ENCODE results near the gene SLC28A1. TPM values are rescaled to one million over a fixed set of nuclear protein-coding genes. Genes with fewer than 3 reads are reported as not detected.

The SLC28A1 gene
- total and polyA plus RNA-seq, 11 donors: 0.14 to 2.9 (median 0.74) TPM; not detected in 1

DNA sequence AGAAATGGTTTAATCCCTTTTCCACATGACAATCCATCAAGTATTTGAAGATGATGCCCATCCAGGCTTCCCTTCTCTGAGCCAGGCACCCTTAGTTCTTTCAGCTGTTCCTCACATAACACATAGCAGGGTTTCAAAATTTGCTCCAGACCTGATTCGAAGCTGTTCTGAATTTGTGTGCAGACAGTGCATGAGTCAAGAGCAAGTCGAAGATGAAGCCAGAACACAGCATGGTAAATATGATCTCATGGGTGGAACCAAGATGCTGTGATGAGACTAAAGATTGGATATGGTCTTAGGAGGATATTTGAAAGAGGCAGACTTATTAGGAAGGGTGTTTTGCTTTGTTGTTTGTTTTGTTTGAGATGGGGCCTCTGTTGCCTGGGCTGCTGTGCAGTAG is 64.6 kb downstream of the SLC28A1 start:
- no peaks in the 10 kb centered on the region for H3K9me3 ChIP-seq
- no peaks in the 10 kb centered on the region for H3K36me3 ChIP-seq
- WGBS, 4 donors: 88 to 98% (median 93%) methylated on average over 2 of the region's 2 CpGs
- DNase-seq (no peak), ATAC-seq (peak in 1 of 4 donors; percentile 42)
- no peak overlapping the region for H3K4me3 ChIP-seq
- intact Hi-C loops (cut with DNase I): no loop called here
- no peaks in the 10 kb centered on the region for H3K27me3 ChIP-seq
- H3K4me1 ChIP-seq: peaks cover 0 to 30% (median 14%) of the 10 kb centered on the region in 12 donors
- TF ChIP-seq, protein P1, sequence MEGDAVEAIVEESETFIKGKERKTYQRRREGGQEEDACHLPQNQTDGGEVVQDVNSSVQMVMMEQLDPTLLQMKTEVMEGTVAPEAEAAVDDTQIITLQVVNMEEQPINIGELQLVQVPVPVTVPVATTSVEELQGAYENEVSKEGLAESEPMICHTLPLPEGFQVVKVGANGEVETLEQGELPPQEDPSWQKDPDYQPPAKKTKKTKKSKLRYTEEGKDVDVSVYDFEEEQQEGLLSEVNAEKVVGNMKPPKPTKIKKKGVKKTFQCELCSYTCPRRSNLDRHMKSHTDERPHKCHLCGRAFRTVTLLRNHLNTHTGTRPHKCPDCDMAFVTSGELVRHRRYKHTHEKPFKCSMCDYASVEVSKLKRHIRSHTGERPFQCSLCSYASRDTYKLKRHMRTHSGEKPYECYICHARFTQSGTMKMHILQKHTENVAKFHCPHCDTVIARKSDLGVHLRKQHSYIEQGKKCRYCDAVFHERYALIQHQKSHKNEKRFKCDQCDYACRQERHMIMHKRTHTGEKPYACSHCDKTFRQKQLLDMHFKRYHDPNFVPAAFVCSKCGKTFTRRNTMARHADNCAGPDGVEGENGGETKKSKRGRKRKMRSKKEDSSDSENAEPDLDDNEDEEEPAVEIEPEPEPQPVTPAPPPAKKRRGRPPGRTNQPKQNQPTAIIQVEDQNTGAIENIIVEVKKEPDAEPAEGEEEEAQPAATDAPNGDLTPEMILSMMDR (IDR thresholded peaks at IDR 0.05): no peak
- TF ChIP-seq POLR2A (IDR thresholded peaks at IDR 0.05): no peak
- H3K27ac ChIP-seq: peak overlapping the region in 4 of 12 donors; percentile 14 to 60 (median 42)

DNA sequence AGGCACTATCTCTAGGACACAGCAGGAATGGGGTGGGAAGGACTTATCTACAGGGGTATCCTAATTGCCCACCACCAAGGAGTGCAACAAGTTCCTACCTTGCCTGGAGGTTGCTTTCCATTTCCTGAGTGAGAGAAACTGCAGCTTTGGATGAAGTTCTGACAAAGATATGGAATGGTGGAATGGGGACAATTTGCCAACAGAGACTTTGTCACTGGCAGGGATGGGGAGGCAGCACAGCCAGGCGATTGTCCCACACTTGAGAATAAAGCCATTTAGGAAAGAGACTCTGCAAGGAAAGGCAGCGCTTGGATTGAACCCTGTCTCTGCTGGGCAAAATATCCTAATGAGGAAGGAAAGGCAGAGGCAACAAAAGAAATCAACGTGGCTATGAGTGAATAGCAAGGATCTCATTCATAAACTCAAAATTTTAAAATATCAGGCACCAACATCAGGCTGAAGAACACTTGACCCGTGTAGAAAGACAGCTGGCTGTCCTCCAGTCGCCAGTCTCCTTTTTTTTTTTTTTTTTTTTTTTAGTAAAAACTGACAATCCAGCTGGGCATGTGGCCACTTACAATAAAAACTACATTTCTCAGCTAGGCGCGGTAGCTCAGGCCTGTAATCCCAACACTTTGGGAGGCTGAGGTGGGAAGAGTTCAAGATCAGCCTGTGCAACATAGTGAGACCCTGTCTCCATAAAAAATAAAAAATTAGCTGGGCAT is 65.5 kb downstream of the SLC28A1 start:
- intact Hi-C loops (cut with DNase I): loop anchor here in 3 of 10 donors (5.0 to 10.0 kb wide), 3 partner anchors 55 to 222 kb away; no protein-coding TSS in a partner anchor
- Histone ChIP-seq H3K9me3 (no peaks in the 10 kb centered on the region), H3K27me3 (no peaks in the 10 kb centered on the region), H3K4me1 (peaks cover 0 to 25% (median 11%) of the 10 kb centered on the region in 12 donors), H3K27ac (no peak overlapping the region), H3K4me3 (no peak overlapping the region), H3K36me3 (no peaks in the 10 kb centered on the region)
- ATAC-seq (no peak), DNase-seq (no peak)
- WGBS, 4 donors: 74 to 85% (median 77%) methylated on average over 7 of the region's 7 CpGs
- TF ChIP-seq POLR2A (IDR thresholded peaks at IDR 0.05): no peak
- TF ChIP-seq, protein P1 (IDR thresholded peaks at IDR 0.05): no peak

DNA sequence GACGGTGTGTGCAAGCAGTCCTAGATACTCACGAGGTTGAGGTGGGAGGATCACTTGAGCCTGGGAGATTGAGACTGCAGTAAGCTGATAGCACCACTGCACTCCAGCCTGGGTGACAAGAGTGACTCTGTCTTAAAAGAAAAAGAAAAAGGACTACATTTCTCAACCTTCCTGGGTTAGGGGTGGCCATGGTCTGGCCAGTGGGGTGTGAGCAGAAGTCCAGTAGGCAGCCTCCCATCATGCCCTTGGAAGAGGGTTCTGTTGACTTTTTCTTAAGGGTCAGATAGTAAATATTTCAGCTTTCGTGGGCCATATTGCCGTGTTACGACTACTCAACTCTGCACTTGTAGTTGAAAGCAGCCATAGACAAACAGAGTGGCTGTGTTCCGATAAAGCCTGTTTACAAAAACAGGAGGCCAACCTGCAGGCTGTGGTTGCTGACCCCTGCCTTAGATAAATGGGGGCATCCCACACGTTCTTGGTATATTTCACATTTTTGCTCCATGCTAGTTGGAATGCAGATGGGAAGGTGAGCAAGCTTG is 66.2 kb downstream of the SLC28A1 start:
- Histone ChIP-seq H3K4me3 (no peak overlapping the region), H3K27ac (no peak overlapping the region), H3K9me3 (no peaks in the 10 kb centered on the region), H3K27me3 (no peaks in the 10 kb centered on the region), H3K4me1 (peaks cover 0 to 26% (median 14%) of the 10 kb centered on the region in 12 donors), H3K36me3 (no peaks in the 10 kb centered on the region)
- DNase-seq (no peak), ATAC-seq (no peak)
- 89 to 93% (median 92%) methylated on average over 7 of the region's 7 CpGs for WGBS, 4 donors
- intact Hi-C loops (cut with DNase I): loop anchor here in 3 of 10 donors (5.0 to 10.0 kb wide), 3 partner anchors 54 to 222 kb away; no protein-coding TSS in a partner anchor
- TF ChIP-seq, protein P1 (IDR thresholded peaks at IDR 0.05): no peak
- no peak for TF ChIP-seq POLR2A (IDR thresholded peaks at IDR 0.05)

DNA sequence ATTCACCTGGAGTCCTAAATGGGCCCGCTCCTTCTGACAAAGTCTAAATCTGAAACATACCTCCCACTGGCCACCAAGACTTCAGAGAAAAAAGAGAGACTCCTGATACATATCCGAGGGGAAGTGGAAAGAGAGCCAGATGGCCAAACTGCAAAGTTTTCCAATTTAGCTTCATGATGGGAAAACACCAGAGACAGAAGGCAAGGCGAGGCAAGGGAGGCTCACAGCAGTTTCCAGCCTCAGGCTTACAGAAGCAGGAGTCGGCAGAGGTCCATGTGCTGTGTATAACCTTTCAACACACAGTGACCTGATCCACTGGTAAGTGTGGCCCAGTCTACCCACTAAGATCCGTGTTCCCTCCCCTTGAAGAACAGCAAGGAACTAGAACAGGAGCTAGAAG is 67.3 kb downstream of the SLC28A1 start:
- no peaks in the 10 kb centered on the region for H3K36me3 ChIP-seq
- H3K27me3 ChIP-seq: no peaks in the 10 kb centered on the region
- WGBS, 4 donors: 80 to 87% (median 86%) methylated on average over 5 of the region's 5 CpGs
- DNase-seq (no peak), ATAC-seq (no peak)
- H3K4me1 ChIP-seq: peaks cover 0 to 30% (median 19%) of the 10 kb centered on the region in 12 donors
- H3K9me3 ChIP-seq: no peaks in the 10 kb centered on the region
- H3K27ac ChIP-seq: no peak overlapping the region
- intact Hi-C loops (cut with DNase I): loop anchor here in 3 of 10 donors (5.0 to 10.0 kb wide), 3 partner anchors 53 to 221 kb away; no protein-coding TSS in a partner anchor
- TF ChIP-seq, protein P1 (IDR thresholded peaks at IDR 0.05): no peak
- no peak for TF ChIP-seq POLR2A (IDR thresholded peaks at IDR 0.05)
- H3K4me3 ChIP-seq: no peak overlapping the region
